LNCAP (cell line): ENCODE data around the gene ZDHHC1.

Source experiments
- TF ChIP-seq, protein P1 (sequence below): fragments of 450-650 bp; IDR thresholded peaks from 2 replicates; pipeline ENCODE4 v1.5.1; 2017; ENCODE audit warnings: mild to moderate bottlenecking

The ZDHHC1 gene

GRCh38 chr16:67429053-67429798, 12.9 kb upstream of the ZDHHC1 start:
- TF ChIP-seq, protein P1, sequence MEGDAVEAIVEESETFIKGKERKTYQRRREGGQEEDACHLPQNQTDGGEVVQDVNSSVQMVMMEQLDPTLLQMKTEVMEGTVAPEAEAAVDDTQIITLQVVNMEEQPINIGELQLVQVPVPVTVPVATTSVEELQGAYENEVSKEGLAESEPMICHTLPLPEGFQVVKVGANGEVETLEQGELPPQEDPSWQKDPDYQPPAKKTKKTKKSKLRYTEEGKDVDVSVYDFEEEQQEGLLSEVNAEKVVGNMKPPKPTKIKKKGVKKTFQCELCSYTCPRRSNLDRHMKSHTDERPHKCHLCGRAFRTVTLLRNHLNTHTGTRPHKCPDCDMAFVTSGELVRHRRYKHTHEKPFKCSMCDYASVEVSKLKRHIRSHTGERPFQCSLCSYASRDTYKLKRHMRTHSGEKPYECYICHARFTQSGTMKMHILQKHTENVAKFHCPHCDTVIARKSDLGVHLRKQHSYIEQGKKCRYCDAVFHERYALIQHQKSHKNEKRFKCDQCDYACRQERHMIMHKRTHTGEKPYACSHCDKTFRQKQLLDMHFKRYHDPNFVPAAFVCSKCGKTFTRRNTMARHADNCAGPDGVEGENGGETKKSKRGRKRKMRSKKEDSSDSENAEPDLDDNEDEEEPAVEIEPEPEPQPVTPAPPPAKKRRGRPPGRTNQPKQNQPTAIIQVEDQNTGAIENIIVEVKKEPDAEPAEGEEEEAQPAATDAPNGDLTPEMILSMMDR: no peak

GRCh38 chr16:67428146-67428731, 12.0 kb upstream of the ZDHHC1 start:
- TF ChIP-seq, protein P1: peak; percentile 90

DNA sequence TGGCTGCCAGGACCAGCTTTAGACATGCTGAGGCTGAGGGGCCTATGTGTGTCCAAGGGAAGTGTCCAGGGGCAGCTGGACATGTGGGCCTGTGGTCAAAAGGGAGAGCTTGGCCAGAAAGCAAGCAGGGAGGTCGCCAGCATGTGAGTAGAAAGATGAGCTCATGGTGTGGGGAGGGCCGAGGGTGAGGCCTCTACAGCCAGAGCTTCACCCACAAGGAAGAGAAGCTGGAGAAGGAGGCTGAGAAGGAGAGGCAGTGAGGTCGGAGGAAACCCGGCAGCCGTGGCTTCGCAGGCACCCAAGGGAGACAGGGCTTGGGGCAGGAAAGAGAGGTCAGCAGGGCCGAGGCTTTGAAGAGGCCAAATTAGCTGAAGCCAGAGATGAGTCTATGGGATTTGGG, 10.7 kb upstream of the ZDHHC1 start:
- TF ChIP-seq, protein P1: no peak

DNA sequence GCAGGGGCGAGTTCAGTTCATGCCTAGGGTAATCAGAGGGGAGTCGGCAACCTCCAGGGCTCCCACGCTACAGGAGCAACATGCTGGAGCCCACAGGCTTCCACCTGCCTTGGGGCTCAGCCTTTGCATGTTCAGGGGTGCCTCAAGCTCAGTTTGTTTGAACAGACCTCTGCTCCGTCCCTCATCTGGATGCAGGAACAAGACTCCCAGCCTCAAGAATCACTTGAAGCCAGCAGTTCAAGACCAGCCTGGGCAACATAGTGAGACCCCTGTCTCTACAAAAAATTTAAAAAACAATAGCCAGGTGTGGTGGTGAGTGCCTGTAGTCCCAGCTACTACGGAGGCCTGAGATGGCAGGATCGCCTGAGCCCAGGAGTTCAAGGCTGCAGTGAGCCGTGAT, 9.7 kb upstream of the ZDHHC1 start:
- TF ChIP-seq, protein P1: no peak

DNA sequence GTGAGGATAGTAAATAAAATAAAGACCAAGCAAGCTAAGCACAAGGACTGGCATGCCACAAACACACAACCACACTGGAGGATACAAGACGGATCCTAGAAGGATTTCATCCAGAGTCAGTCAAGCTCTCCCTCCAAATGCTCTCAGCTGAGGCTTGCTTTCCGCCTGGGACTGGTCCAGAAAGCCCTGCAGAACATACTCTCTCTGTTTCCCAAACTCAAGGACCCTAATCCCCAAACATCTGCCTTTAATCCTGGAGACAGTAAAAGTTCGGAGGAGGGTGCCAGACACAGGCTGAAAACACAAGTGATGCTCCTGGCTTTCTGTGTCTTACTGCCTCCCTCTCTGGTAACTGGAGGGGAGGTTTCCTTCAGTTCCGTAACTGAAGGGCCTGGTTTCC, 9.3 kb upstream of the ZDHHC1 start:
- TF ChIP-seq, protein P1: no peak

DNA sequence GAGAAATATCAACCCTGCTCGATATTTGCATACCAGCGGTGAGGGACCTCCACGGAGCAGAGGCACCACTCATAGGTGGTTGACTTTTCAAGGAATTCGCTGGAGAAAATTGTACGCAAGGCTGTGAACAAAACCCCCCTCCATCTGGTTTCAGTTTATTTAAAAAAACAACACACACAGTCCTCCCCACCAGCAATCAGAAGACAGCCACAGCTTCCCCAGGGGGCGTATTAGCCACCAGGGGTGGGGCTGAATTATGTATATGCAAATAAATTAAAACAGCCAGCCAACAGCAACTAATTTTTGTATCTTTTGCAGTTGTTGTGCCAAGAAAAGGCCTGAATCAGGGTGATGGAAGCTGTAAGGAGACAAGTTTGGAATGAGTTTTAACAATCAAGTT, 8.8 kb upstream of the ZDHHC1 start:
- TF ChIP-seq, protein P1: no peak

DNA sequence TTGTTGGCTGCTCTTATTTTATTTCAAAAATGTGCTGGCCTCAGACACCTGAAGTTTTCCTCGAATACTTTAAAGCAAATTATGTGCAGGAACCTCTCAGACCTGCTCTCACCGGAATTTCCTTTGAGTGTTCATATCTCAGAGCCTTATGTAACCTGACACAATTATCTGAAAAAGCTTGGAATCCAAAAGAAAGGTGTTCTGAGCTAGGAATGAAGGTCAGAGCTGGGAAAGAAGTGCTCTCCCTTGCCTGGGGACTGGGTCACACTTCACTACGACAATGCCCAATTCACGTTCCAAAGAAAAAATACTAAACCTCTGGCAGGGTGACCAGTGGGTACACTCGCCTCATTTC, 8.0 kb upstream of the ZDHHC1 start:
- TF ChIP-seq, protein P1: no peak
